ENCODE measurements around the gene FILIP1.

DNA sequence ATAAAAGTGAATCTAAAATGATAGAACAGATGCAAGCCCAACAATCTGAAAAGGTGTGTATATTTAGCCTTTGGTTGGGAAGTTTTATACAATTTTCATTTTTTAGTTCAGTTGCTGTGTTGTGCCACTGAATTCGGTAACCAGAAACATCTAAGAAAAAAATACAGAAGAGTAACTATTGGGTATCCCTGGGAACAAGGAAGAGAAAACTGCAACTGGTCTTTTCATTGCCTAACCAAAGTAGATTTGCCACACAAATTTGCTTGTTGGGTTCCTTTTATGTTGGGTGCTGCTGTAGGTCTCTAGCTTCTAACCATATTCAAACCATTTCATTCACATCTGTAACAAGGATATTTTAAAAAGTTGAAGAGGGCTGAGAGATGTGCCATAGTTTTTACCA lies 206.2 kb downstream of the FILIP1 start:
- TF ChIP-seq, protein P1, sequence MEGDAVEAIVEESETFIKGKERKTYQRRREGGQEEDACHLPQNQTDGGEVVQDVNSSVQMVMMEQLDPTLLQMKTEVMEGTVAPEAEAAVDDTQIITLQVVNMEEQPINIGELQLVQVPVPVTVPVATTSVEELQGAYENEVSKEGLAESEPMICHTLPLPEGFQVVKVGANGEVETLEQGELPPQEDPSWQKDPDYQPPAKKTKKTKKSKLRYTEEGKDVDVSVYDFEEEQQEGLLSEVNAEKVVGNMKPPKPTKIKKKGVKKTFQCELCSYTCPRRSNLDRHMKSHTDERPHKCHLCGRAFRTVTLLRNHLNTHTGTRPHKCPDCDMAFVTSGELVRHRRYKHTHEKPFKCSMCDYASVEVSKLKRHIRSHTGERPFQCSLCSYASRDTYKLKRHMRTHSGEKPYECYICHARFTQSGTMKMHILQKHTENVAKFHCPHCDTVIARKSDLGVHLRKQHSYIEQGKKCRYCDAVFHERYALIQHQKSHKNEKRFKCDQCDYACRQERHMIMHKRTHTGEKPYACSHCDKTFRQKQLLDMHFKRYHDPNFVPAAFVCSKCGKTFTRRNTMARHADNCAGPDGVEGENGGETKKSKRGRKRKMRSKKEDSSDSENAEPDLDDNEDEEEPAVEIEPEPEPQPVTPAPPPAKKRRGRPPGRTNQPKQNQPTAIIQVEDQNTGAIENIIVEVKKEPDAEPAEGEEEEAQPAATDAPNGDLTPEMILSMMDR (conservative IDR thresholded peaks at IDR 0.05) = no peak
- no peak for TF ChIP-seq ZFX (IDR thresholded peaks at IDR 0.05)
